Left forelimb (tissue), 1 donor: ENCODE results near the gene MAP3K3.
"Not testable (repeated sequence)": the region's sequence is repeated elsewhere in the genome, so short reads cannot be mapped to it uniquely, and the experiment has no call there.

Source experiments
- DNase-seq: peaks from one replicate; pipeline ENCODE4 v3.0.0-alpha.2; 2018; ENCODE audit warnings: low spot score

Gene MAP3K3

DNA sequence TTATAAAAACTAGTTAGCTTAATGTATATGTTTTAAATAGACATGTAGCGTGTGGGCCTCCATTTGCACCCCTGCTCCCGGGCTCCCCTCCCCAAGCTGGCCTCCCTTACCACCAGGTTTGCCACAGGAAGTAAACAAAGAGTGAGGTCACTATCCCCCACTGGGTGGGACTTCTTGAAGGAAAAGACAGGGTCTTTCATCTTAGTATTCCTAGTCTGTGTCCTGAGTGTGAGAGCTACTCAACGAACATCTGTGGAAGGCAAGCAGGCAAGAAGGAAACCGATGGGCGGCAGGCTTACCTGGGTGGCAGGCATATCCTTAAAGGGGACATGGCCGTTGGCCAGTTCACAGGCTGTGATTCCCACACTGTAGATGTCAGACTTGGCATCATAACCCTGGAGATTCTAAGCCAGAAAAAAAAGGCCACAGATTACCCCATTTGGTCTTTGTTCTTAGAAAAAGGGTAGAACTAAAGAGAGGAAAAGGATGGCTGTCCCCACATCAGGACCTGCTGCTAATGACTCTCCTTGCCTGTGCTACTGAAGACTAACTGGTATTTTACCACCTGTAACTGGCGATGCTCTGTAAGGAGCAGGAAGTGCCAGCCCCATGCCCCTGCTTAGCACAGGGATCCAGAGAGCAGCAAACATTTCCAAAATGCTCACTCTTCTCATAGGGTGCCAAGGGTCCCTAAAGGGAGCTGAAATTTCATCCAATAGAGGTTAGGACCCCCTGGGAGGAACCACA lies 84.3 kb downstream of the MAP3K3 start:
- no peak for DNase-seq

DNA sequence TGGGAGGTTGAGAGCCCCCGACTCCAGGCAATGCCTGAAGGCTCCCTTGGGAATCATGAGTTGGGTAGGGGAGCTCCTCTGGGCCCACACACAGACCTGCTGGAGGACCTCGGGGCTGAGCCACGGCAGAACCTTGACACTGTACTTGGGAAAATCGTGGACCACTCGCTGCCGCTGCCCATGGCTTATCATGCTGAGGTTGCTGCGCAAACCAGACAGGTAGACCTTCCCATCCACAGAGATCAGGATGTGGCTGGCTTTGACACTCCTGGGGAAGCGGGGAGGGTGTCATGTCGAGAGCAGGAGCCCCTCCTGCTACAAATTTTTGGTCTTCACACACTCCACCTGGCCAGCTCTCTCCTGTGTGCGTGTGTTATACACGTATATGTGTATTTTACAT lies 84.9 kb downstream of the MAP3K3 start:
- no peak for DNase-seq

DNA sequence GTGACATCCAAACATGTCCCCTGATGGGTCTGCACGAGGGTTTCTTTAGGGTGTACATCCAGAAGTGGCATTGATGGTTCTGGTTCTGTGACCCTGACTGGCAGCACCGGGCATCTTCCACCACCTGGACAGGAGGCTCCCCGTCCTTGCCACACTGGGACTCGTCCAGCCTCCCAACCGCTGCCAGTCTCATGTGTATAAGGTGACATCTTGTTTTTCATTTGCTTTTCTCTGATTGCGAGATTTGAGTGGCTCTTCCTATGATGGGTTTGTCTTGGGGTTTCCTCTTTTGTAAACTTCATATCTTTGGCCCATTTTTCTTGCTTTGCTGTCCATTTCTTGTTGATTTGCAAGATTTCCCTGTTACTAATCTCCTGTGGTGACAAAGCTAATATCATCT lies 86.9 kb downstream of the MAP3K3 start:
- DNase-seq: no peak

DNA sequence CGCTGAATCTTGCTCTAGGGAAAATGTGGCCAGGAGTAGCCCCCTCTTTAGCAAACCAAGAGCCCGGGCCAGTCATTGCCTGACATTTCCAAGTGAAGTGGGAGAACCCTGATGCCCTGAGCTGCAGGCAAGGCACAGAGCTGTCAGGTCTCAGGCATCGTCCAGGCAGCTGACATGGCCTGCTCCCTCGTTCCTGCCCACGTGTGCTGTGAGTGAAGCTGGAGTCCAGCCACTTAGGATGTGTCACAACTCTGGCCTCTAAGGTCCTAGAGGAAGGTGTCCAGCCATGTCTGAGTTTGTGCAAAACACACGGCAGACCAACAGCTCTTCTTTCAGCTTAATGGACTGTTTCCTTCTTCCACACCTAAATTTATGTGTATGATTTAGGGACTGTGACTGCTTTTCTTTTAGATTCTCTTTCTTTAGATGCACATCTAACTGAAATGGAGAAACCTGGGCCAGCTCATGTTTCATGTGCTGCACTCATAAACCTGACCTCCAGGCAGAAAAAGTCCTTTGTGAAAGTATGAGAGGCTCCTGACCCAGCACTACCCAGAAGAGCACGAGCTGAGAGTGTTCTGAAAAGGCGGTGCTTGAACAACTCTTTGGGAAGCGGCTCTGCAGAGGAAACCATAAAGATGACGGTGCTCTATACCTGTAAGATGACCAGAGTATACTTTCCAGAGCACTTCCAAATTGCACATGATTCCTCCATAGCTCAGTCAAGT lies 92.5 kb downstream of the MAP3K3 start:
- DNase-seq: no peak

DNA sequence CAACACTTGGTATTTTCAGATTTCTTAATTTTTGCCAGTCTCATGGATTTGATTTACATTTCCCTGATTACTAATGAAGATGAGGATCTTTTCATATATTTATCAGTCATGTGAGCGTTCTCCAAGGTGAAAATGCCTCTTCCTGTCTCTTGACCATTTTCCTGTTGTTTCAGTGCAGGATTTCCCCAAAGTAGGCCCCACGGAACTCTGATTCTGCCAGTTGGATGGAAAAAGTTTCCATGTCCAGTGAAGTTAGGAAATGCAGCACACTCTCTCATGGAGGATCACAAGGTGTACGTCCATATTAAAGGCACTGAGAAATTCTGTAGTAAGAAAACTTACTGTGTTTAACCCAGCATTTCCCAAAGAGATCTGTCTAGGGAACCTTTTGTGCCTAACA lies 94.2 kb downstream of the MAP3K3 start:
- DNase-seq: no peak

DNA sequence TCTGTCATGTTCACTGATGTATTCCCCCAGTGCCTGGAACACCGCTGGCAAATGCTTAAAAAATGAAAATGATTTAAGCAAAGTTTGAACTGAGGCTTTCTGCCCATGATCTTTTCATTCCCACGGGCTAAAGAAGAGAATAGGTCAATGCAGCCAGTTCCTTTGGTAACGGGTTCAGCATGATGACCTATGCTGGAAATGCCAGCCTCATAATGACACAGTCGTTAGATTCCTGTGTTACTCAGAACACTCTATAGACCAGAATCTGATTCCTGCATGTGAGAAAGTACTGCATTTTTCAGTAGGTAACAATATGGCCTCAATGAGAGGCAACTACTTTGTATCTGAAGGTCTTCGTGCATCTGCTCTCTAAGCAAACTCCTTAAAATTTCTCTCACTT lies 96.8 kb downstream of the MAP3K3 start:
- DNase-seq: no peak

DNA sequence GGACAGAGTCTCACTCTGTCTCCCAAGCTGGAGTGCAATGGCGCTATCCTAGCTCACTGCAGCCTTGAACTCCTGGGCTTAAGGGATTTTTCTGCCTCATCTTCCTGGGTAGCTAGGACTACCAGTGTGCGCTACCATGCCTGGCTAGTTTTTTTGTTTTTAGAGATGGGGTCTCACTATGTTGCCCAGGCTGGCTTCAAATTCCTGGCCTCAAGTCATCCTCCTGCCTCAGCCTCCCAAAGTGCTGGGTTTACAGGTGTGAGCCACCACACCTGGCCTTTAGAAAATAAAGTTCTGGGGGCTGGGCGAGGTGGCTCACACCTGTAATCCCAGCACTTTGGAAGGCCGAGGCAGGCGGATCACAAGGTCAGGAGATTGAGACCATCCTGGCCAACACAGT lies 98.0 kb downstream of the MAP3K3 start:
- not testable (repeated sequence) for DNase-seq

DNA sequence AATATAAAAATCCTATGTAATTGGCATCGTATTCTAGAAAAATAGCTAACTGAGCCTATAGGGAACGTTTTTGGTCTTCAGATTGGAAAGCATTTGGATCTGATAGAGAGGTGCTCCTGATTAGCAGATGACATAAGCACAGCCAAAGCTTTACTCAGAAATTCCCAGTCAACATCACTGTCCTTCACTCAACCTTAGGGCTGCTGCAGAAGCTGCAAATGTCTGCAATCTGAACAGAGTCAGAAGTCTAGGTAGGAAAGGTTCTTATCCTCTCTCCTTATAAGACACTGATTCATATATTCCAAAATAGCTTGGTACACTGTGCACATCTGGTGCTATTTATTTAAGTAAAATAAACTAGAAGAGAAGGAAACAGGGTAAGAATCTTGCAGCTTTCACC lies 100.2 kb downstream of the MAP3K3 start:
- no peak for DNase-seq

DNA sequence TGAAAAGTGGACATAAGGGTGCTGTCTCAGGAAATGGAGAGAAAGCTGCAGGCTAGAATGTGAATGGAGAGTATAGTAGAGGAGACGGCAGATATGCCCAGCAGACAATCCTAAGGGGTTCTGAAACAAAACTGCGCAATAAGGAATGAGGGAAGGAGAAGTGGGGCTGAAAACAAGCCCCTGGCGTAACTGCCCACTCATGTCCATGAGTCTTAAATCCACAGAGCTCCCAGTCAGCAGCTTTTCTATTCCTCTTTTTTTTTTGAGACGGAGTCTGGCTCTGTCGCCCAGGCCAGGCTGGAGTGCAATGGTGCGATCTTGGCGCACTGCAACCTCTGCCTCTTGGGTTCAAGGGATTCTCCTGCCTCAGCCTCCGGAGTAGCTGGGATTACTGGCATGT lies 113.5 kb downstream of the MAP3K3 start:
- DNase-seq: no peak

DNA sequence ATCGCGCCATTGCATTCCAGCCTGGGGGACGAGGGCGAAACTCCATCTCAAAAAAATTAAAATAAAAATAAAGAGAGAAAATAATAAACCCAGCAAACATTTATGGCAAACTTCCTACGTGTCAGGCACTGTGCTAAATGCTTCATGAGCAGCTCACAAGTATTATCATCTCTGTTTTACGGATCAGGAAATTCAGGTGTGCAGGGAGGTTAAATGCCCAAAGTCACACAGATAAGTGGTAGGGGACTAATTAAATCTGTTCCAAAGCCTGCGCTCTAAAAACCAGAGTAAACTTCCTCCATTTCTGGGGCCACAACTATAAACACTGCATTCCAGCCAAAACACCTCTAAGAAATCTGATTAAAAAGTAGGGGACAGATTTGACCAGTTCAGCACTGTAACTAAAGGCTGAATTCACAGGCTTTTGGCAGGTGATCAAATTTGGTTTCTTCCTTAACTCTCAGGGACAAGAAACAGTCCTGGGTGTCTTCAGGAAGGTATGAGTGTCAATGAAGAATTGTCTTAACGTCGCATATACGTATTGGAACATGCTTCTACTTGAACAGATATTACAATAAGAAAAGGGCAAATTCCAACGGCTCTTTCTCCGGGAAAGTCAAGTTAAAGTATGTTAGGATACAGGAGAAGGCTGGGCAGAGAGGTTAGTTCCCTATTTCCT lies 118.4 kb downstream of the MAP3K3 start:
- no peak for DNase-seq

DNA sequence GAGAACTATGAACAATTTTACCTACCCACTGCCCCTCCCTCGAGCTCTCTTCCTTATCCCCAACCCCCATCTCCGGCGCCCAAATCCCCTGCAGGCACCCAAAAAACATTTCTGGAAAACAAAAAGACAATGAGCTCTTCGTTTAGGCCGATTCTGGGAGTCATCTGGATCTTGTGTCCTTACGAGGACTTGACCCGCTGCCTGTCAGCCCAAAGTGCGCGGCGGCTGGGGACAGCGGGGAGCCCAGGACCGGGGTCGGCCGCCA lies 118.9 kb downstream of the MAP3K3 start:
- no peak for DNase-seq

DNA sequence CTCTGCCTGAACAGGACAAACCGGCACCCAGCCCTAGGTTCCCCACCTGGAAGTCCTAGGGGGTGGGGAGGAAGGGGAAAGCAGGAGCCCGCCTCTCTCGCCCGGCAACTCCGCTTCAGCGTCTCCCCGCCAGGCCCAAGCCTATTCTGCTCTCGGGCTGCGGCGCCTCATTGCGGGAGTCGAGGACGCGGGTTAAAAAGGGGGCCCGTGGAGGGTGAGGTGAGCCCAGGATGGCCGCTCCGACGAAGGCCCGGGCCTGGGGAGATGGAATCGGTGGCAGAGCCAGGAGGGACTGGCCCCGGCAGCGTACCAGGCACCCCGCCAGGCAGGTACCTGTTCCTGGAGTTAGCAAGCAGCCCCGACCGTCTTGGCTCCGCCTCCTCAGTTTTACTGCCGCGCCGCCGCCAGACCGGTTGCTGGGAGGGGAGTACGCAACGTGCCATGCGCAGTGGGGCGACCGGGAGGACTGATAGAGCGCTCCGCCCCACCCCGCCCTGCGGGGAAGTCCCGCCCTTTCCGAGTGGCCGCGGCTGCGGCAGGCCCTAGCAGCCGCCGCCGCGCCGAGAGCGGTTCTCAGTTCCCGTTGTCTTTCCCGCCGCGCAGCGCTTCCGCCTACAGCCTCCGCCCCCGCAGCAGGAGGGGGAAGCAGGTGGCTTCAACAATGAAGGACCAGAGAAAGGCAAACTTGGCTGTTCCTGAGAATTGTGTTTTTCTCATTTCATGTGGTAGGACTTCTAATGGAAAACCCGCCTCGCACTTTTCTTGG lies 119.4 kb downstream of the MAP3K3 start, which contains the start of gene STRADA:
STRADA (minus strand) TSS at position 392 of the 766 bp plus-strand sequence. CDS start 13,430 bp downstream, outside the sequence.
- DNase-seq: peak; percentile 97
